Stomach (tissue), 4 donors: ENCODE measurements around the gene ABHD12B.

Experiments used
- POLR2A ChIP-seq, 4 donors: fragments of 450-650 bp; IDR thresholded peaks; one replicate each; pipeline ENCODE4 v1.6.1; 2016; ENCODE audit warnings: antibody characterized with exemption in 4 of 4, control low read depth in 2 of 4, mild to moderate bottlenecking in 1 of 4, moderate library complexity in 1 of 4
- TF ChIP-seq, protein P1 (sequence below), 7 experiments: fragments of 450-650 bp in 4 of 7; fragments of 200-600 bp in 3 of 7; sonication (generic) in 3 of 7; IDR thresholded peaks; one replicate each; pipeline ENCODE4 v1.5.1; 2016 to 2019; ENCODE audit warnings: antibody characterized with exemption in 7 of 7, control low read depth in 2 of 7, mild to moderate bottlenecking in 1 of 7

DNA sequence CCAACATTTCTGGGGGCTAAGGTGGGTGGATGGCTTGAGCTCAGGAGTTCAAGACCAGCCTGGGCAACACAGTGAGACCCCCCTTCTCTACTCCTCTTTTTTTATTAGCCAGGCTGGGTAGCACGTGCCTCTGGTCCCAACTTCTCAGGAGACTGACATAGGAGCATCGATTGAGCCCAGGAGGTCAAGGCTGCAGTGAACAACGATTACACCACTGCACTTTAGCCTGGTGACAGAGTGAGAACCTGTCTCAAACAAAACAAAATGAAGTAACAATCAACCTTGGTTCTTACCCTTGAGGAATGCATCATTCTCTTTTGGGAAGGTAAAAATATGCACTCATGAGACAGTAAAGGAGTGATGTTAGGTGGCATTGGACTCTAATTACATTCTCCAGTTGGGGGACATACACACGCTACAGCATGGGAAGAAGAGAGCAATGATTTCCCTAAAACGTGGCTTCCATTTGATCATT, 37.0 kb upstream of the ABHD12B start:
- TF ChIP-seq, protein P1, sequence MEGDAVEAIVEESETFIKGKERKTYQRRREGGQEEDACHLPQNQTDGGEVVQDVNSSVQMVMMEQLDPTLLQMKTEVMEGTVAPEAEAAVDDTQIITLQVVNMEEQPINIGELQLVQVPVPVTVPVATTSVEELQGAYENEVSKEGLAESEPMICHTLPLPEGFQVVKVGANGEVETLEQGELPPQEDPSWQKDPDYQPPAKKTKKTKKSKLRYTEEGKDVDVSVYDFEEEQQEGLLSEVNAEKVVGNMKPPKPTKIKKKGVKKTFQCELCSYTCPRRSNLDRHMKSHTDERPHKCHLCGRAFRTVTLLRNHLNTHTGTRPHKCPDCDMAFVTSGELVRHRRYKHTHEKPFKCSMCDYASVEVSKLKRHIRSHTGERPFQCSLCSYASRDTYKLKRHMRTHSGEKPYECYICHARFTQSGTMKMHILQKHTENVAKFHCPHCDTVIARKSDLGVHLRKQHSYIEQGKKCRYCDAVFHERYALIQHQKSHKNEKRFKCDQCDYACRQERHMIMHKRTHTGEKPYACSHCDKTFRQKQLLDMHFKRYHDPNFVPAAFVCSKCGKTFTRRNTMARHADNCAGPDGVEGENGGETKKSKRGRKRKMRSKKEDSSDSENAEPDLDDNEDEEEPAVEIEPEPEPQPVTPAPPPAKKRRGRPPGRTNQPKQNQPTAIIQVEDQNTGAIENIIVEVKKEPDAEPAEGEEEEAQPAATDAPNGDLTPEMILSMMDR (IDR thresholded peaks at IDR 0.05): no peak
- TF ChIP-seq POLR2A (IDR thresholded peaks at IDR 0.05): no peak
